OCI-LY3 (cell line): ENCODE results near the gene ZMYND10.

Source experiments
- EZH2phosphoT487 ChIP-seq: fragments of 200-600 bp; shearing (Covaris generic); IDR thresholded peaks from 2 replicates; pipeline ENCODE4 v1.6.1; 2018; ENCODE audit warnings: antibody characterized with exemption, mixed run types, low read depth
- TF ChIP-seq, protein P1 (sequence below): fragments of 200-600, 300-600 bp; sonication (generic); IDR thresholded peaks from 2 replicates; pipeline ENCODE4 v1.5.1; 2014; ENCODE audit warnings: antibody characterized with exemption, low read length, low read depth

DNA sequence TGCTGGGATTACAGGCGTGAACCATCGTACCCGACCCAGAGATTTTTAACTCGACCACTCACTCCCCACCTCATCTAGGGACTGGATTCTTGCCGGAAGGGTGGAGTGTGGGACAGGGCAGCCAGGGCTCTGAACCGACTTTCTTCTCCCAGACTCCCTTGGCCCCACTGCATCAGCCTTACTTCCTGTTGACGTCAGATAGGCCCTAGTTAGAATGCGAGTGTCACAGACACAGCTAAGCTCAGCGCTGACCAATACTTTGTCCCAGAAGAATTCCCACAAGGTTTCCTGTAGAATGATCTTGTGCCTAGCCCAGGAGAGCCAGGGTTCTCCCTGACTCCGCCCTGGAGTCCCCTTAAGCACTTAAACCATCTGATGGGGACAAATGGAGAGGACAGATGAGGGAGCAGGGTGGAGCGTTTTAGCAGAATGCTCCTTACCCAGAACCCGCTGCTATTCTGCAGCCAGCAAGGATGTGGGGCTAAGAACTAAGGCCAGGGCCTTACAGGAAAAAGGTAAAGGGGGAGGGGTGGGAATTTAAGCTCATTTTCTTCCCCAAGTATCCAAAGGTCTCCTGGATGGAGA is 11.7 kb downstream of the ZMYND10 start:
- TF ChIP-seq, protein P1, sequence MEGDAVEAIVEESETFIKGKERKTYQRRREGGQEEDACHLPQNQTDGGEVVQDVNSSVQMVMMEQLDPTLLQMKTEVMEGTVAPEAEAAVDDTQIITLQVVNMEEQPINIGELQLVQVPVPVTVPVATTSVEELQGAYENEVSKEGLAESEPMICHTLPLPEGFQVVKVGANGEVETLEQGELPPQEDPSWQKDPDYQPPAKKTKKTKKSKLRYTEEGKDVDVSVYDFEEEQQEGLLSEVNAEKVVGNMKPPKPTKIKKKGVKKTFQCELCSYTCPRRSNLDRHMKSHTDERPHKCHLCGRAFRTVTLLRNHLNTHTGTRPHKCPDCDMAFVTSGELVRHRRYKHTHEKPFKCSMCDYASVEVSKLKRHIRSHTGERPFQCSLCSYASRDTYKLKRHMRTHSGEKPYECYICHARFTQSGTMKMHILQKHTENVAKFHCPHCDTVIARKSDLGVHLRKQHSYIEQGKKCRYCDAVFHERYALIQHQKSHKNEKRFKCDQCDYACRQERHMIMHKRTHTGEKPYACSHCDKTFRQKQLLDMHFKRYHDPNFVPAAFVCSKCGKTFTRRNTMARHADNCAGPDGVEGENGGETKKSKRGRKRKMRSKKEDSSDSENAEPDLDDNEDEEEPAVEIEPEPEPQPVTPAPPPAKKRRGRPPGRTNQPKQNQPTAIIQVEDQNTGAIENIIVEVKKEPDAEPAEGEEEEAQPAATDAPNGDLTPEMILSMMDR, result no peak
- no peak for TF ChIP-seq EZH2phosphoT487
